Naive thymus-derived CD4-positive, alpha-beta T cell (primary cell): Measurements from ENCODE around the gene GTF2A1. TPM values are rescaled to one million over a fixed set of nuclear protein-coding genes. Genes with fewer than 3 reads are reported as not detected.

Experiments
- ATAC-seq: fragments of 150-1000 bp; cut with Tn5 transposase; 2 replicates; pipeline ENCODE4 v1.10.0; 2021; ENCODE audit warnings: mild to moderate bottlenecking, moderate library complexity
- CTCF ChIA-PET: fragments of 350-600 bp; sonication (Branson Sonifier 250); formaldehyde crosslinking; loops from one replicate; lab custom pipeline; 2021; ENCODE audit warnings: antibody characterized with exemption; lab: Charles Lee
- POLR2A ChIA-PET: fragments of 350-600 bp; sonication (Branson Sonifier 250); formaldehyde crosslinking; loops from one replicate; lab custom pipeline; 2021; ENCODE audit warnings: antibody characterized with exemption, inconsistent platforms; lab: Charles Lee
- DNase-seq, 9 donors: peaks; one replicate each; pipeline versions ENCODE4 v3.0.0 to v3.0.0-alpha.2; 2020 to 2022; ENCODE audit warnings: mixed read lengths in 1 of 9
- H3K27ac ChIP-seq: one replicate; pipeline ENCODE4 v1.7.0; 2013; ENCODE audit warnings: mild to moderate bottlenecking, low read depth, low read length, moderate library complexity
- H3K27me3 ChIP-seq, 2 donors: one replicate each; pipeline ENCODE4 v1.7.0; 2013; ENCODE audit warnings: low read length in 2 of 2, mild to moderate bottlenecking in 2 of 2, moderate library complexity in 2 of 2; ENCODE audit not compliant: control insufficient read depth in 2 of 2, insufficient read depth in 2 of 2
- H3K36me3 ChIP-seq, 3 experiments: 1 replicate in 2 of 3; 2 replicates in 1 of 3; pipeline ENCODE4 v1.7.0; 2013; ENCODE audit warnings: low read length in 3 of 3, mild to moderate bottlenecking in 3 of 3, moderate library complexity in 1 of 3; ENCODE audit not compliant: insufficient read depth in 3 of 3, control insufficient read depth in 2 of 3
- H3K4me1 ChIP-seq, 2 donors: one replicate each; pipeline ENCODE4 v1.7.0; 2013; ENCODE audit warnings: low read length in 2 of 2, mild to moderate bottlenecking in 2 of 2, moderate library complexity in 1 of 2; ENCODE audit not compliant: control insufficient read depth in 2 of 2, insufficient read depth in 2 of 2
- H3K4me3 ChIP-seq: 2 replicates; pipeline ENCODE4 v1.7.0; 2013; ENCODE audit warnings: mild to moderate bottlenecking, low read length
- H3K9me3 ChIP-seq, 3 experiments: 1 replicate in 2 of 3; 2 replicates in 1 of 3; pipeline ENCODE4 v1.7.0; 2013; ENCODE audit warnings: low read length in 3 of 3; ENCODE audit not compliant: control insufficient read depth in 2 of 3
- H3K27ac Mint-ChIP-seq, 9 donors: one replicate each; pipeline ENCODE4 v1.8.0; 2020 to 2022; ENCODE audit warnings: mixed read lengths in 9 of 9, mild to moderate bottlenecking in 8 of 9, moderate library complexity in 5 of 9, inconsistent platforms in 2 of 9
- H3K27me3 Mint-ChIP-seq, 5 donors: one replicate each; pipeline ENCODE4 v1.8.0; 2021 to 2022; ENCODE audit warnings: mixed read lengths in 5 of 5, mild to moderate bottlenecking in 1 of 5
- H3K36me3 Mint-ChIP-seq, 5 donors: one replicate each; pipeline ENCODE4 v1.8.0; 2020 to 2022; ENCODE audit warnings: mixed read lengths in 5 of 5, mild to moderate bottlenecking in 3 of 5, inconsistent platforms in 1 of 5
- H3K4me1 Mint-ChIP-seq, 7 donors: one replicate each; pipeline ENCODE4 v1.8.0; 2020 to 2022; ENCODE audit warnings: mixed read lengths in 7 of 7, mild to moderate bottlenecking in 3 of 7, inconsistent platforms in 1 of 7
- H3K4me3 Mint-ChIP-seq, 10 donors: one replicate each; pipeline ENCODE4 v1.8.0; 2020 to 2022; ENCODE audit warnings: mild to moderate bottlenecking in 10 of 10, mixed read lengths in 10 of 10, moderate library complexity in 6 of 10, inconsistent platforms in 2 of 10
- H3K9me3 Mint-ChIP-seq, 11 donors: one replicate each; pipeline ENCODE4 v1.8.0; 2020 to 2022; ENCODE audit warnings: mixed read lengths in 11 of 11, mild to moderate bottlenecking in 4 of 11, inconsistent platforms in 1 of 11, moderate library complexity in 1 of 11
- intact Hi-C, 2 donors: fragments of 100-400 bp; cut with micrococcal nuclease; formaldehyde crosslinking; loops; one replicate each; pipeline ENCODE4 v1.15.1; 2023
- polyA plus RNA-seq, 2 donors: library from polyadenylated mRNA; unstranded; fragments of 300-500 nt; fragmentation: Illumina TruSeq; gene quantifications; one replicate each; pipeline ENCODE4 v1.2.3, GENCODE V29; 2021
- total RNA-seq, 6 experiments: library from RNA in 5 of 6; stranded (reverse) in 5 of 6; gene quantifications; 1 replicate in 5 of 6; 2 replicates in 1 of 6; pipeline ENCODE4 v1.2.3 and lab custom pipeline; 2021 to 2026

Gene GTF2A1
- total and polyA plus RNA-seq, 7 experiments from 2014 or later, result 8.4 to 39.2 (median 26.9) TPM

- Mint-ChIP-seq H3K27me3 (peaks cover 0 to 11% (median 0%) of the 10 kb centered on the region in 5 donors), H3K9me3 (peaks cover 0 to 11% (median 0%) of the 10 kb centered on the region in 11 donors), H3K36me3 (peaks cover 0 to 25% (median 16%) of the 10 kb centered on the region in 5 donors), H3K4me3 (peak overlapping the region; percentile 92 to 100 (median 99)), H3K27ac (peak overlapping the region; percentile 98 to 100 (median 100)), H3K4me1 (peaks cover 16 to 59% (median 40%) of the 10 kb centered on the region in 7 donors)
- ChIA-PET CTCF (interaction anchor here (1.0 to 1.1 kb wide), 2 partner anchors 44 to 245 kb away, joined by 3 read pairs; no protein-coding TSS in a partner anchor), POLR2A (interaction anchor here (0.6 to 3.2 kb wide), 17 partner anchors 17 to 321 kb away, joined by 3 to 31 read pairs (median 3); partner anchors contain the start of genes CEP128 and SEL1L)
- Histone ChIP-seq H3K9me3 (no peaks in the 10 kb centered on the region), H3K27ac (peak overlapping the region; percentile 97), H3K4me3 (peak overlapping the region; percentile 86), H3K27me3 (no peaks in the 10 kb centered on the region), H3K36me3 (peaks cover 6 to 19% (median 9%) of the 10 kb centered on the region in 3 experiments), H3K4me1 (peaks cover 22 to 28% of the 10 kb centered on the region in 2 donors)
- DNase-seq (peak; percentile 80 to 96 (median 88)), ATAC-seq (peak; percentile 72)
- intact Hi-C loops, result loop anchor here (1.0 to 2.0 kb wide), 8 partner anchors 20 to 314 kb away; partner anchors contain the start of genes SEL1L (in 1 of the 2) and TSHR (in 1 of the 2)
These were observed 1.5 kb downstream of the GTF2A1 start for GRCh38 chr14:81219210-81219758.

- POLR2A ChIA-PET, result interaction anchor here (1.1 to 1.2 kb wide), 2 partner anchors 10 to 16 kb away, joined by 3 to 7 read pairs; partner anchors contain the start of gene GTF2A1
- peaks cover 32 to 66% (median 56%) of the 10 kb centered on the region in 7 donors for H3K4me1 Mint-ChIP-seq
- H3K27ac ChIP-seq, result no peak overlapping the region
- H3K4me1 ChIP-seq, result no peaks in the 10 kb centered on the region
- intact Hi-C loops, result loop anchor here (1.0 kb wide), 2 partner anchors 216 to 258 kb away; no protein-coding TSS in a partner anchor
- no peaks in the 10 kb centered on the region for H3K27me3 Mint-ChIP-seq
- no peaks in the 10 kb centered on the region for H3K9me3 Mint-ChIP-seq
- H3K9me3 ChIP-seq, result no peaks in the 10 kb centered on the region
- DNase-seq, result peak in 6 of 9 donors; percentile 5 to 37 (median 18)
- H3K27ac Mint-ChIP-seq, result peak overlapping the region in 2 of 9 donors; percentile 23 to 72
- no peak overlapping the region for H3K4me3 ChIP-seq
- peak; percentile 82 for ATAC-seq
- H3K36me3 Mint-ChIP-seq, result peaks cover 5 to 60% (median 30%) of the 10 kb centered on the region in 5 donors
- peaks cover 9 to 43% (median 10%) of the 10 kb centered on the region in 3 experiments for H3K36me3 ChIP-seq
- CTCF ChIA-PET, result no interaction called here
- H3K4me3 Mint-ChIP-seq, result no peak overlapping the region
- H3K27me3 ChIP-seq, result no peaks in the 10 kb centered on the region
These were observed 8.9 kb downstream of the GTF2A1 start for GRCh38 chr14:81211844-81212243.

GRCh38 chr14:81209167-81209836, 11.5 kb downstream of the GTF2A1 start:
- H3K36me3 ChIP-seq, result peaks cover 0 to 37% (median 4%) of the 10 kb centered on the region in 3 experiments
- no peak overlapping the region for H3K4me3 ChIP-seq
- DNase-seq, result no peak
- no peak overlapping the region for H3K27ac ChIP-seq
- no peaks in the 10 kb centered on the region for H3K9me3 Mint-ChIP-seq
- intact Hi-C loops, result no loop called here
- CTCF ChIA-PET, result no interaction called here
- H3K27ac Mint-ChIP-seq, result no peak overlapping the region
- H3K4me1 Mint-ChIP-seq, result peaks cover 33 to 70% (median 61%) of the 10 kb centered on the region in 7 donors
- H3K4me1 ChIP-seq, result peaks cover 0 to 4% of the 10 kb centered on the region in 2 donors
- peak; percentile 46 for ATAC-seq
- POLR2A ChIA-PET, result no interaction called here
- H3K27me3 Mint-ChIP-seq, result no peaks in the 10 kb centered on the region
- H3K36me3 Mint-ChIP-seq, result peaks cover 11 to 61% (median 32%) of the 10 kb centered on the region in 5 donors
- no peak overlapping the region for H3K4me3 Mint-ChIP-seq
- H3K27me3 ChIP-seq, result no peaks in the 10 kb centered on the region
- H3K9me3 ChIP-seq, result no peaks in the 10 kb centered on the region

- H3K4me1 Mint-ChIP-seq, result peaks cover 36 to 77% (median 59%) of the 10 kb centered on the region in 7 donors
- H3K4me3 ChIP-seq, result no peak overlapping the region
- no peaks in the 10 kb centered on the region for H3K27me3 Mint-ChIP-seq
- no peak overlapping the region for H3K27ac Mint-ChIP-seq
- H3K4me3 Mint-ChIP-seq, result no peak overlapping the region
- H3K9me3 Mint-ChIP-seq, result no peaks in the 10 kb centered on the region
- DNase-seq, result no peak
- peaks cover 0 to 4% of the 10 kb centered on the region in 2 donors for H3K4me1 ChIP-seq
- H3K9me3 ChIP-seq, result no peaks in the 10 kb centered on the region
- peaks cover 0 to 42% (median 0%) of the 10 kb centered on the region in 3 experiments for H3K36me3 ChIP-seq
- ChIA-PET CTCF (no interaction called here), POLR2A (no interaction called here)
- no peak for ATAC-seq
- H3K27ac ChIP-seq, result no peak overlapping the region
- no peaks in the 10 kb centered on the region for H3K27me3 ChIP-seq
- intact Hi-C loops, result no loop called here
- H3K36me3 Mint-ChIP-seq, result peaks cover 11 to 61% (median 34%) of the 10 kb centered on the region in 5 donors
These were observed 12.3 kb downstream of the GTF2A1 start for GRCh38 chr14:81208489-81208888.

GRCh38 chr14:81206115-81206514, 14.6 kb downstream of the GTF2A1 start:
- Histone ChIP-seq H3K9me3 (no peaks in the 10 kb centered on the region), H3K36me3 (peaks cover 9 to 49% (median 11%) of the 10 kb centered on the region in 3 experiments), H3K27me3 (no peaks in the 10 kb centered on the region), H3K4me3 (no peak overlapping the region), H3K4me1 (peaks cover 0 to 4% of the 10 kb centered on the region in 2 donors), H3K27ac (no peak overlapping the region)
- no peak for DNase-seq
- H3K36me3 Mint-ChIP-seq, result peaks cover 6 to 60% (median 29%) of the 10 kb centered on the region in 5 donors
- ATAC-seq, result no peak
- peak overlapping the region in 2 of 9 donors; percentile 19 to 78 for H3K27ac Mint-ChIP-seq
- ChIA-PET CTCF (no interaction called here), POLR2A (no interaction called here)
- intact Hi-C loops, result no loop called here
- H3K4me3 Mint-ChIP-seq, result peak overlapping the region in 1 of 10 donors; percentile 48
- H3K4me1 Mint-ChIP-seq, result peaks cover 29 to 63% (median 41%) of the 10 kb centered on the region in 7 donors
- no peaks in the 10 kb centered on the region for H3K9me3 Mint-ChIP-seq
- no peaks in the 10 kb centered on the region for H3K27me3 Mint-ChIP-seq

- no peaks in the 10 kb centered on the region for H3K9me3 ChIP-seq
- H3K4me3 ChIP-seq, result no peak overlapping the region
- no peak for ATAC-seq
- POLR2A ChIA-PET, result no interaction called here
- no peak overlapping the region for H3K4me3 Mint-ChIP-seq
- no peak for DNase-seq
- H3K36me3 Mint-ChIP-seq, result peaks cover 6 to 57% (median 29%) of the 10 kb centered on the region in 5 donors
- H3K36me3 ChIP-seq, result peaks cover 9 to 49% (median 11%) of the 10 kb centered on the region in 3 experiments
- H3K27me3 Mint-ChIP-seq, result no peaks in the 10 kb centered on the region
- H3K4me1 ChIP-seq, result peaks cover 0 to 4% of the 10 kb centered on the region in 2 donors
- intact Hi-C loops, result loop anchor here in 1 of 2 donors (2.0 kb wide), 1 partner anchor 21 kb away; no protein-coding TSS in a partner anchor
- no peak overlapping the region for H3K27ac ChIP-seq
- no peaks in the 10 kb centered on the region for H3K9me3 Mint-ChIP-seq
- peak overlapping the region in 2 of 9 donors; percentile 12 to 78 for H3K27ac Mint-ChIP-seq
- H3K27me3 ChIP-seq, result no peaks in the 10 kb centered on the region
- CTCF ChIA-PET, result no interaction called here
- peaks cover 28 to 60% (median 36%) of the 10 kb centered on the region in 7 donors for H3K4me1 Mint-ChIP-seq
These were observed 15.1 kb downstream of the GTF2A1 start for GRCh38 chr14:81205639-81206038.
